Astrocyte (in vitro differentiated cells and primary cell): Measurements from ENCODE around the gene ODF2.

Experiments
- EZH2 ChIP-seq: IDR thresholded peaks from 2 replicates; pipeline ENCODE4 v1.6.1; 2012; ENCODE audit warnings: mild to moderate bottlenecking, low read length, inconsistent platforms; ENCODE audit not compliant: insufficient read depth
- TF ChIP-seq, protein P1 (sequence below): IDR thresholded peaks from 2 replicates; pipeline ENCODE4 v1.5.1; 2011; ENCODE audit warnings: low read depth, mild to moderate bottlenecking, inconsistent platforms, low read length, moderate library complexity; ENCODE audit not compliant: insufficient read depth

- no peak for TF ChIP-seq EZH2
- TF ChIP-seq, protein P1, sequence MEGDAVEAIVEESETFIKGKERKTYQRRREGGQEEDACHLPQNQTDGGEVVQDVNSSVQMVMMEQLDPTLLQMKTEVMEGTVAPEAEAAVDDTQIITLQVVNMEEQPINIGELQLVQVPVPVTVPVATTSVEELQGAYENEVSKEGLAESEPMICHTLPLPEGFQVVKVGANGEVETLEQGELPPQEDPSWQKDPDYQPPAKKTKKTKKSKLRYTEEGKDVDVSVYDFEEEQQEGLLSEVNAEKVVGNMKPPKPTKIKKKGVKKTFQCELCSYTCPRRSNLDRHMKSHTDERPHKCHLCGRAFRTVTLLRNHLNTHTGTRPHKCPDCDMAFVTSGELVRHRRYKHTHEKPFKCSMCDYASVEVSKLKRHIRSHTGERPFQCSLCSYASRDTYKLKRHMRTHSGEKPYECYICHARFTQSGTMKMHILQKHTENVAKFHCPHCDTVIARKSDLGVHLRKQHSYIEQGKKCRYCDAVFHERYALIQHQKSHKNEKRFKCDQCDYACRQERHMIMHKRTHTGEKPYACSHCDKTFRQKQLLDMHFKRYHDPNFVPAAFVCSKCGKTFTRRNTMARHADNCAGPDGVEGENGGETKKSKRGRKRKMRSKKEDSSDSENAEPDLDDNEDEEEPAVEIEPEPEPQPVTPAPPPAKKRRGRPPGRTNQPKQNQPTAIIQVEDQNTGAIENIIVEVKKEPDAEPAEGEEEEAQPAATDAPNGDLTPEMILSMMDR = no peak
These were observed 66.2 kb downstream of the ODF2 start for GRCh38 chr9:128521956-128522355.
